Measurements from ENCODE around the gene ERV3-1.
"Not testable (repeated sequence)": the region's sequence is repeated elsewhere in the genome, so short reads cannot be mapped to it uniquely, and the experiment has no call there.

ERV3-1 gene

GRCh38 chr7:65006094-65006992, at the start of gene ERV3-1:
ERV3-1 (minus strand) TSS chr7:65006687; CDS start chr7:64993026, 13,661 bp downstream.
- DNase-seq (ENCODE audit: low spot score) (peak; percentile 93), FAIRE-seq (peak; percentile 84)

DNA sequence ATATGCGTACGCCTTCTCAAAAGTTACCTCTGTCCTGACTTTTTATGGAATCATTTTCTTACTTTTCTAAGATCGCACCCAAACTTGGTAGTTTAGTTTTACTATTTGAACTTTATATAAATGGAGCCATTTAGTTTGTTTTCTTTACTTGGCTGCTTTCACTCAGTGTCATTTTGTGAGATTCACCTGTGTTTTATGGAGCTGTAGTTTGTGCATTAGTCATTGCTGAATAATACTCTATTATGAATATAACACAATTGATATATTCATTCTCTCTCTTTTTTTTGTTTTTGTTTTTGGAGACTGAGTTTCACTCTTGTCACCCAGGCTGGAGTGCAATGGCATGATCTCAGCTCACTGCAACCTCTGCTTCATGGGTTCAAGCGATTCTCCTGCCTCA, 49.3 kb upstream of the ERV3-1 start:
- FAIRE-seq: not testable (repeated sequence)

DNA sequence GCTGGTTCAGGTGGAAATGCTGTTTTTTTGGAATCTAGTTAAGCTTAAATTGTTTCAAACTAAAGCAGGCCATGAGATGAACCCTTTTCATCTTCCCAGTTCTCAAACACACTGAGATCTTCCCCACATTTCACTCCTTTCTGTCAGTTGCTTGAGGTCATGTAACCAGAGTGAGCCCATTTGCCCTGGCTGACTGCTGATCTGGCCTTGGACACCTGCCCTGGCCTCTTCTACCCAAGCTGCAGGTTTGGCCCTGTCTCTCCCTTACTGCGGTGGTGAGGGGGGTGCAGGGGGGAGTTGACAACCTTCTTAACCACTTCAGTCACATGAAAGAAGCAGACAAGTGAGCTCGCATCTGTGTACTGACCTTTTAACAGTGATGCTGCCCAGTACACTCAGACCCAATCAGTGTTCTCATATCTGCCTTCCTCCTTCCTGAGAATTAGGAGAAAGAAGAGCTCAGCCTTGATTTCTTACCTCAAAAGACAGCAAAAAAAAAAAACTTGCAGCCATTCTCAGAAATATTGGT, 48.0 kb upstream of the ERV3-1 start:
- DNase-seq (ENCODE audit: low spot score); FAIRE-seq: not testable (repeated sequence)

More for the DNA sequence above, 49.3 kb upstream of the ERV3-1 start:
- DNase-seq (ENCODE audit: low spot score): not testable (repeated sequence)

- not testable (repeated sequence) for FAIRE-seq; DNase-seq (ENCODE audit: low spot score)
Observed at GRCh38 chr7:65051654-65052053, 45.2 kb upstream of the ERV3-1 start.

DNA sequence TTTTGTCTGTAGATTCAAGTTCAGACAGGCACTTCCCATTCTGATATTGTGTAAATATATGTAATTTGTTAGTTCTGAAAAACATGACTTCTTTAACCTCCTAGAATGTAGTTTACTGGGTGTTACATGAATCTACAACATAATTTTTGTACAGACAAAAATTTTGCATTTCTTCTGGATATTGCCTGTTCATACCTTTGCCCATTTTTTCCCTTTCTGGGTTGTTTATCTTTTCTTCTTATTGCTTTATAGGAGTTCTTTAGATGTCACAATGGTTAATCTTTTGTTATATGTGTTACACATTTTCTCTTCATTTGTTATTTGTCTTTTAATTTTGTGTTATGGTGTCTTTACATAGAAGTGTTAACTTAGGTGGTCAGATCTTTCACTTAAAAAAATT, 44.7 kb upstream of the ERV3-1 start:
- FAIRE-seq: peak; percentile 70
- DNase-seq (ENCODE audit: low spot score): not testable (repeated sequence)

DNA sequence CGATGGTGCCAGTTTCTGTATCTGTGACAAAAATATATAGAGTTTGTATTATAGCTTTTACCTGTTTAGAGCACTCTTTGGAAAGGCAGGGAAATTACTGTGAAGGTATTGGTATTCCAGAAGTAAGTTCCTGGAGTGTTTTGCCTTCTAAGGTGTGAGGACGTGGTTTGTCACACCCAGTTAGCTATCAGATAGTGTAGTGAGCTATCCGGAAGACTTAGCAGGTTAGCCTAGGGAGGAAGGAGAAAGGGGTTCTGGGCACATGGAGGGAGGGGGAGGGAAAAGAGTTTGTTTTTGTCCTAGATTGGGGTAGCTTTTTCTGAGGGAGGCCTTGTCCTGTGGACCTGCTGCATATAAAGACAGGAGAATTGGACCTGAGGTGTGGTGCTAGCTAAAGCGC, 39.8 kb upstream of the ERV3-1 start:
- DNase-seq (ENCODE audit: low spot score); FAIRE-seq: not testable (repeated sequence)

DNA sequence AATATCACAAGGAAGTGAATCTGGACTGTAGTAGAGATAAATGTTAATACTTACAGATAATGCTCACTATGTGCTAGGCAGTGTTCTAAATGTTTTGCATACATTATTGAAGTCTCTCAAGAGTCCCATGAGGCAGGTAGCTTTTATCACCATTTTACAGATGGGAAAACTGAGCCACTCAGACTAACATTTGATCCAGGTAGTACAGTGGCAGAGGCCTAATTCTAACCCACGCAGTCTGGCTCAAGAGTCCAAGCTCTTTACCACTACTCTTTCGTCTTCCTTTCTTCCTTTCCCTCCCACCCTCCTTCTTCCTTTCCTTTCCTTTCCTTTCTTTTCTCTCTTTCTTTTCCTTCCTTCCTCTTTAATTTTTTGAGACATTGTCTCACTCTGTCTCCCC, 39.1 kb upstream of the ERV3-1 start:
- not testable (repeated sequence) for FAIRE-seq; DNase-seq (ENCODE audit: low spot score)

DNA sequence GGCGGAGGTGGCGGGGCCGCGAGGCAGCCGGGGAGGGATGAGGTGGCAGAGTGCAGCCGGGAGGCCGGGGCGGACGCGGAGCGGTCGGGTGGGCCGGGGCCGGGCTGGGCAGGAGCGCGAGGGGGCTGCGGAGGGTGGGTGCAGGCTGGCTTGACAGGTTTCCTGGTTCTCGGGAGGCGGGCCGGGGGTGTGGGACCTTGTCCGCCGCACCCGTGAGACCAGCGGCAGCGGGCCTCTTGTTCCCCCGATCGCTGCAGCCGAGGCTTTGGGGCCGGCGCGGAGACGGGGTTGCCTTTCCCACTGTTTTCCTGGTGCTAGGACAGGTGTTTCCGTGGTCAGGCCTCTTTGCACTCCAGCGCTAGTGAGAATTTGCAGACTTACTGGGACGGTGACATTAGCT, 32.3 kb upstream of the ERV3-1 start:
- peak; percentile 8 for DNase-seq (ENCODE audit: low spot score)
- not testable (repeated sequence) for FAIRE-seq

GRCh38 chr7:65037740-65038688, 31.5 kb upstream of the ERV3-1 start:
- FAIRE-seq: no peak

DNA sequence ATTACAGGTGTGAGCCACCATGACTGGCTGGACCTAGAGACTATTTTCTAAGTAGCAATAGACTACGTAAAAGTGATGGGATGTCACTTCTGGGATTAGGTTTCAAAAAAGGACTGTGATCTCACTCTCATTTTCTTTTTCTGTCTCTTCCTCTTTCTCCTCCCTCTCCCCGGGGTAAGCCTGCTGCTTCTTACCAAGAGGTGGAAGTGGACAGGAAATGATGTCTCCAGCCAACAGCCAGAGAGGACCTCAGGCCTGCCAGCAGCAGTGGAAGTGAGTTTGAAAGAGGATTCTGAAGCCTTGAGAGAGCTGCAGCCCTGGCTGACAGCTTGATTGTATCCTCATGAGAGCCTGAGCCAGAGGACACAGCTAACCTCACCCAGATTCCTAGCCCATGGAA, 30.0 kb upstream of the ERV3-1 start:
- not testable (repeated sequence) for FAIRE-seq; DNase-seq (ENCODE audit: low spot score)

More at GRCh38 chr7:65037740-65038688, 31.5 kb upstream of the ERV3-1 start:
- peak; percentile 83 for DNase-seq (ENCODE audit: low spot score)

DNA sequence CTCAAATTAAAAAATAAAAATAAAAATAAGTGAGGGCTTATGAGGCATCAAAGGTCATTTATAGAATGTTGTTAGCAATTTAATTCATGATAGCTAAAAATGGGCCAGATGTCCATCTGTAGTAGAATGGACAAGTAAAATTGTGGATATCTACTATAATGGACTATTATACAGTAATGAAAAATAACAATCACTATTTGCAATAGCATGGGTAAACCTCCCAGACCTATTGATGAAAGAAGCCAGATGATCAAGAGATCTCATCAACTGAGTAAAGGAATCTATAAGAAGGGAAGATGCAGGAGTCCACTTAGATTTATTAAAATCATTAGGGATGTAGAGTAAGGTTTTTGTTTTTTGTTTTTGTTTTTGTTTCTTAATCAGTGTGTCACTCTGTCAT, 29.0 kb upstream of the ERV3-1 start:
- not testable (repeated sequence) for FAIRE-seq; DNase-seq (ENCODE audit: low spot score)

GRCh38 chr7:65034120-65034782, 27.8 kb upstream of the ERV3-1 start:
- DNase-seq (ENCODE audit: low spot score) (peak; percentile 41), FAIRE-seq (peak; percentile 77)

DNA sequence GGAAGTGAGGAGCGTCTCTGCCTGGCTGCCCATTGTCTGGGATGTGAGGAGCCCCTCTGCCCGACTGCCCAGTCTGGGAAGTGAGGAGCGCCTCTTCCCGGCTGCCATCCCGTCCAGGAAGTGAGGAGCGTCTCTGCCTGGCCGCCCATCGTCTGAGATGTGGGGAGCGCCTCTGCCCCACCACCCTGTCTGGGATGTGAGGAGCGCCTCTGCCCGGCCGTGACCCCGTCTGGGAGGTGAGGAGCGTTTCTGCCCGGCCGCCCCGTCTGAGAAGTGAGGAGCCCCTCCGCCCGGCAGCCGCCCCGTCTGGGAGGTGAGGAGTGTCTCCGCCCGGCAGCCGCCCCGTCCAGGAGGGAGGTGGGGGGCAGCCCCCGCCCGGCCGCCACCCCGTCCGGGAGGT, 26.9 kb upstream of the ERV3-1 start:
- FAIRE-seq: not testable (repeated sequence)

DNA sequence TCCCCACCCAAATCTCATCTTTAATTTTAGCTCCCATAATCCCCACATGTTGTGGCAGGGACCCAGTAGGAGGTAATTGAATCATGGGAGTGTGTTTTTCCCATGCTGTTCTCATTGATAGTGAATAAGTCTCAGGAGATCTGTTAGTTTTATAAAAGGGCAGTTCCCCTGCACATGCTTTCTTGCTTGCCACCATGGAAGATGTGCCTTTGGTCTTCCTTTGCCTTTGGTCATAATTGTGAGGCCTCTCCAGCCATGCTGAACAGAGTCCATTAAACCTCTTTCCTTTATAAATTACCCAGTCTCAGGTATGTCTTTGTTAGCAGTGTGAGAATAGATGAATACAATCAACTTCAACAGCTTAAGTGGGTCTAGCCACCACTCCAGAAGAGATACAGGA, 18.5 kb upstream of the ERV3-1 start:
- not testable (repeated sequence) for FAIRE-seq; DNase-seq (ENCODE audit: low spot score)

More for the DNA sequence above, 26.9 kb upstream of the ERV3-1 start:
- not testable (repeated sequence) for DNase-seq (ENCODE audit: low spot score)

DNA sequence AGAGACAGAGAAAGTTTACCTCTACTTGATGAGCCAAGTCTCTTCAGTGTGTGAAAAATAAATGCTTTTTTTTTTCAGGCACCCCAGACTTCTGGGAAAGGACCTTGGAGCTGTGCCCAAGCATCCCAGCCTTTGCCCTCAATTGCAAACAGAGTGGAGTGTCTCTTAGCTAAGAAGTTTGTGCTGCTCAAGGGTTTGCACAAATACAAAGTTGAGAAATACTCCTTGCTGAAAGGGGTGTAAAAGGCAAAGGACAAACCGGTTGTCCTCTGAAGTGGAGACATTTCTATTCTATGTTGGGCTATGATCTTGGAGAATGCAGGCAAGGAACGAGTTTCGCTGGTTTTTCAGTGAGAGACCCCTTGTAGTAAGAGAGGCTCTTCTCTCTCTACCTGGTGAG, 14.5 kb upstream of the ERV3-1 start:
- not testable (repeated sequence) for DNase-seq (ENCODE audit: low spot score); FAIRE-seq

DNA sequence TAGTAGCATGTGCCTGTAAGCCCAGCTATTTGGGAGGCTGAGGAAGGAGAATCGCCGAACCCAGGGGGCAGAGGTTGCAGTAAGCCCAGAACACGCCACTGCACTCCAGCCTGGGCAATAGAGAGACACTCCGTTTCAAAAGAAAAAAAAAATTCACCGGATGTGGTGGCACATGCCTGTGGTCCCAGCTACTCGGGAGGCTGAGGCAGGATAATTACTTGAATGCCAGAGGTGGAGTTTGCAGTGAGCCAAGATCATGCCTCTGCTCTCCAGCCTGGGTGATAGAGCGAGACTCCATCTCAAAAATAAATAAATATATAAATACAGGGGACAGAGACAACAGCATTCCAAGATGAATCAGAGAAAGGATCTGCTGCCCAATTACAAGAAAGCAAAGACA, 3.4 kb upstream of the ERV3-1 start:
- FAIRE-seq; DNase-seq (ENCODE audit: low spot score): not testable (repeated sequence)

DNA sequence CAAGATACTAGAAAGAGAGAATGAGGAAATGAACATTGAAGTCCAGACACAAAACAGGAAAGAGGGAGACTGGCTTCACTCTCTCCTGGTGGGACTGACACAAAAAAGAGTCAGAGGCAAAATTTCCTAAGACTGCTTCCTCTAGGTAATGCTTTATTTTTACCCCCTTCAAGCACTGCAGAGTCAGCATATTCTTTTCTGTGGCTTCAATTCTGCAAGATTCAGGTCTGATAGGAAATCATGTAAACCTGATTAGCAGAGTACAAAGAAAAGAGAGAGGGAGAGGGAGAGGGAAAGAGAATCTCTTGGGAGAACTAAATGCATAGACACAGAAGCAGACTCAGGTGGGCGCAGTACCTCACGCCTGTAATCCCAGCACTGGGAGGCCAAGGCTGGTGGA, 2.9 kb upstream of the ERV3-1 start:
- not testable (repeated sequence) for FAIRE-seq; DNase-seq (ENCODE audit: low spot score)

DNA sequence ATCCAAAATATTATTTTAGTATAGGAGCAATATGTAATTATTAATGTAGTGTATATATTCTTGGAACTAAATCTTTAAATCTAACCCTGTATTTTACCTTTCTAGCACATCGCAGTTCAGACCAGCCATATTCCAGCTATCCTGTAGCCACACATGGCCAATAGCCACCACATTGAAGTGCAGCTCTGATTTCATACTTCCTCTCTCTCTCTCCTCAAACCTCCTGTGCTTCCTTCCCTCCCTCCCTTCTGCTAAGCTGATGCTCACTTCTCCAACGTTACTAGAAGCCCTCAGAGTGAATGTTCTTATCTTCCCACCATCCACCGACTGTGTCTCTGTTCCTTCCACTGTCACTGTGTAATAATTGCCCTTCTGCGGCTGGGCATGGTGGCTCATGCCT, 549 bp upstream of the ERV3-1 start:
- FAIRE-seq; DNase-seq (ENCODE audit: low spot score): not testable (repeated sequence)

GRCh38 chr7:65004575-65004974, 1.9 kb downstream of the ERV3-1 start:
- no peak for DNase-seq (ENCODE audit: low spot score)
- no peak for FAIRE-seq

- DNase-seq (ENCODE audit: low spot score) (no peak), FAIRE-seq (no peak)
Observed at GRCh38 chr7:65002972-65003585, 3.4 kb downstream of the ERV3-1 start.
